Adipocyte (in vitro differentiated cells): ENCODE results near the gene RALGAPA1.
"Not testable (repeated sequence)": the region's sequence is repeated elsewhere in the genome, so short reads cannot be mapped to it uniquely, and the experiment has no call there.

Experiments
- DNase-seq: peaks from one replicate; pipeline ENCODE4 v3.0.0-alpha.2; 2015; ENCODE audit warnings: low read depth
- H3K27me3 ChIP-seq: replicated peaks from 2 replicates; pipeline ENCODE4 v1.7.0; 2013; ENCODE audit warnings: mild to moderate bottlenecking, low read length, moderate library complexity; ENCODE audit not compliant: control insufficient read depth, insufficient read depth
- H3K36me3 ChIP-seq: 2 replicates; pipeline ENCODE4 v1.7.0; 2013; ENCODE audit warnings: low read length, mild to moderate bottlenecking, moderate library complexity; ENCODE audit not compliant: control insufficient read depth, insufficient read depth, severe bottlenecking
- H3K4me1 ChIP-seq: 2 replicates; pipeline ENCODE4 v1.7.0; 2013; ENCODE audit warnings: mild to moderate bottlenecking, low read length, moderate library complexity; ENCODE audit not compliant: control insufficient read depth, insufficient read depth
- H3K4me3 ChIP-seq: 2 replicates; pipeline ENCODE4 v1.7.0; 2013; ENCODE audit warnings: mild to moderate bottlenecking, low read length, moderate library complexity
- H3K9ac ChIP-seq: 2 replicates; pipeline ENCODE4 v1.7.0; 2013; ENCODE audit warnings: mild to moderate bottlenecking, low read length, moderate library complexity
- H3K9me3 ChIP-seq: 2 replicates; pipeline ENCODE4 v1.7.0; 2013; ENCODE audit warnings: mild to moderate bottlenecking, low read length, moderate library complexity; ENCODE audit not compliant: control insufficient read depth

The RALGAPA1 gene

DNA sequence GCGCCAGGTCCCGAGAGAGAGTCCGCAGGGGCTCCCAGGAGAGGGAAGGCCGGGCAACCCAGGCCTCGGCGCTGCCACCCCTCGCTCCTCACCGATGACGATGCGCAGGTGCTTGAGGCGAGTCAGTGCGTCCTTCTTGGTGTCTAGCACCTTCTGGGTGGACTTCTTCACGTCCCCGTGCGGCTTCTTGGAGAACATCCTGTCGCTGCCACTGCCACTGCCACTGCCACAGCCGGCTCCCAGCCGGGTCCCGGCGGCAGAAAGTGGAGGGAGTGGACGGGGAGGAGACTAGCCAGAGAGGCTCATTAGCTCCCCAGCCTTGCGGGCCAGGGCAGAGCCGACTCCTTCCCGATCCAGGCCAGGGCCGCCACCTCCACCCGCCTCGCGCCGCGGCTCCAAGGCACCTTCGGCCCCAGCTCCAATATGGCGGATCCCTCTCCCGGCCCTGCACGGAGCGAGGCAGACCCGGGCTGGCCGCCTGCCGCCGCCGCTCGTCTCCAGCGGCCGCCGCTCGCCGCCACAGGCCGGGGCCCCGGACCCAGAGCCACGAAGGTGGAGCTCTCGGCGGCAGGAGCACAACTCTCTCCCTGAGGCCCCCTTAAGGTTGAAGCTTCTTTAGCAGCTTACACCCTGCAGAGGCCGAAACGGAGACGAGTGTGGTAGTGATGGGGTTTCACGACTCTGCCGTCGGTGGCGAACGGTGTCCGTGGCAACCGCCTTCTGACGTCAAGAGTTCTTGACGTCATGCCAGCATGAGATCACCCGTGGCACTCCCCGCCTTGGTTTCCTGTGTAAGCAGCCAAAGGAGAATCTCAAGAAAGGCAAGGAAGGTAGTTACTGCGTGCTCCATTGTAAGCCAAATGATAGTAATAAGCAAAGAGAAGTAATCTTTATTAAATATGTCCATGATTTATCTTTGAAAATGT lies at the start of gene RALGAPA1:
TSS of gene RALGAPA1 (minus strand) at position 658 of the 926 bp plus-strand sequence. CDS start at position 198, 460 bp downstream.
- H3K4me1 ChIP-seq: peaks cover 18% of the 10 kb centered on the region
- not testable (repeated sequence) for H3K27me3 ChIP-seq, H3K9me3 ChIP-seq, H3K36me3 ChIP-seq
- peak within 1 kb of the TSS; percentile 85 for H3K4me3 ChIP-seq
- H3K9ac ChIP-seq: peak within 1 kb of the TSS; percentile 84
- DNase-seq: peak; percentile 98

DNA sequence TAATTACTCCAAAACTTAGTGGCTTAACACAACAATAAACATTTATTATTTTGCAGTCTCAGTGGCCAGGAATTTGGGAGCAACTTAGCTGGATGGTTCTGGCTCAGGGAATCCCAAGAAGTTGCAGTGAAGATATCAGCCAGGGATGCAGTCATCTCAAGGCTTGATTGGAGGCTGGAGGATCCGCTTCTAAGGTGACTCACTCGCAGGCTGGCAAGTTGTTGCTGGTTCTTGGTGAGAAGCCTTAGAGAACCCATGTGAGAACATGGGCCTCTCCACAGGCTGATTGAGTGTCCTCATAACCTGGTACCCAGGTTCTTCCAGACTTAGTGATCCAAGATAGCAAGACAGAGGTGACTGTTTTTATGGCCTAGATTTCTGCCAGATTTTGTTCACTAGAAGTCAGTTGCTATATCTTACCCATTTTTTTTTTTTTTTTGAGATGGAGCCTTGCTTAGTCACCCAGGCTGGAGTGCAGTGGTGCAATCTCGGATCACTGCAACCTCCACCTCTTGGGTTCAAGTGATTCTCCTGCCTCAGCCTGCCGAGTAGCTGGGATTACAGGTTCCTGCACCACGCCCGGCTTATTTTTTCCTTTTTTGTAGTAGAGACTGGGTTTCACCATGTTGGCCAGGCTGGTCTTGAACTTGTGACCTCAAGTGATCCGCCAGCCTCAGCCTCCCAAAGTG lies 49.6 kb upstream of the RALGAPA1 start:
- no peaks in the 10 kb centered on the region for H3K9me3 ChIP-seq
- H3K4me1 ChIP-seq: no peaks in the 10 kb centered on the region
- peaks cover 12% of the 10 kb centered on the region for H3K36me3 ChIP-seq
- peak; percentile 10 for DNase-seq
- H3K4me3 ChIP-seq: no peak overlapping the region
- no peaks in the 10 kb centered on the region for H3K27me3 ChIP-seq
- no peak overlapping the region for H3K9ac ChIP-seq

DNA sequence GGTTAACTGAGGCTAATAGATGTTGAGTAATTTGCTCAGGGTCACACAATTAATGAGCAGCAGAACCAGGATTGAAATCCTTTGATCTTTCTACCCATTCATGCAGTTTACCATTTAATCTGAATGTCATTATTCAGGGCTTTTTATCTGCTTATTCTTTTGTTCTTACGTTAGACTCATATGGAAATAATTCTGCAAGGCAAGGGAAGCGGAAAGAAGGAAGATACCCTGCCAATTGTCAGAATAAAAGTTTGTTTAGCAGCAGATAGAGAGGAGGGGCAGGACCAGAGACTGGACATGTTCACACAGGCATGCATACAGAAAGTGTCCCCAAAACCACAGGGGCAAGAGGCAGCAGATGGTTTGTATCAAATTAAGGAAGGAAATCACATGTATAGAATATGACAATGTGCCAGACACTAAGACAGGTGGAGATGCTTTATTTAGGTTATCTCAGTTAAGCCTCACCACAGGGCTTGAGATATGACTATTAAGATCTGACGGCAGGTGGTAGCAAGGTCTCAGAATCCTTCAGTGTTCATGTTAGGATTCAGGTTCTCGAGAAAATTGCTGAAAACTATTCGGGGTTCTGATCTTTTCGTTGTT lies 46.9 kb upstream of the RALGAPA1 start:
- no peak overlapping the region for H3K9ac ChIP-seq
- no peaks in the 10 kb centered on the region for H3K4me1 ChIP-seq
- peaks cover 20% of the 10 kb centered on the region for H3K36me3 ChIP-seq
- no peak for DNase-seq
- H3K27me3 ChIP-seq: no peaks in the 10 kb centered on the region
- H3K9me3 ChIP-seq: peaks cover 11% of the 10 kb centered on the region
- no peak overlapping the region for H3K4me3 ChIP-seq

DNA sequence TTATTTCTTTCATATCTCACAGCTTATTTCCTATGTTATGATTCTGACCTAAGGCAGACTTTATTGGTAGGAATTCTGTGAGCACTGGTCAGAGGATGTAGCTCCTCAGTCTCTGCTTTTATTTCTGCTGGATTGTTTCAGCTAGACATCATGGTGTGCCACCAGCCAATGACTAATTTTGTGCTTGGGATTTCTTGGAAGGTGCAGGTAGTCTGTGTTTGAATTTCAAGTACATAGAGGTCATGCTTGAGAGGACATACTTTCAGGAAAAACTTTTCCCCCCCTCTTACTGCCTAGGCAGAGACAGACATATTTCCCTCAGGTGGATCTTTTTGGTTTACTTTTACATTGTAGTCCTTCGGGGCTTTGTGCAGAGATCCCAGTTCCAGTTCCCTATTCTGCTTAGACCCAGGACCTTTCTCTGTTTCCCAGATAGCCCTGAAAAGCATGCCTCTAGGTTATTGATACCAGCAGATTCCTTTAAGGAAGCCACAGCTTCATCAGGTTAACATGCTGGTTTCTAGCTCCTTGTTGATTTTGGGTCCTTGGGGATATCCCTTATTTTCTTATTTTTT lies 45.7 kb upstream of the RALGAPA1 start:
- peaks cover 11% of the 10 kb centered on the region for H3K9me3 ChIP-seq
- H3K9ac ChIP-seq: no peak overlapping the region
- H3K27me3 ChIP-seq: no peaks in the 10 kb centered on the region
- H3K4me1 ChIP-seq: no peaks in the 10 kb centered on the region
- no peak for DNase-seq
- no peak overlapping the region for H3K4me3 ChIP-seq
- peaks cover 20% of the 10 kb centered on the region for H3K36me3 ChIP-seq

DNA sequence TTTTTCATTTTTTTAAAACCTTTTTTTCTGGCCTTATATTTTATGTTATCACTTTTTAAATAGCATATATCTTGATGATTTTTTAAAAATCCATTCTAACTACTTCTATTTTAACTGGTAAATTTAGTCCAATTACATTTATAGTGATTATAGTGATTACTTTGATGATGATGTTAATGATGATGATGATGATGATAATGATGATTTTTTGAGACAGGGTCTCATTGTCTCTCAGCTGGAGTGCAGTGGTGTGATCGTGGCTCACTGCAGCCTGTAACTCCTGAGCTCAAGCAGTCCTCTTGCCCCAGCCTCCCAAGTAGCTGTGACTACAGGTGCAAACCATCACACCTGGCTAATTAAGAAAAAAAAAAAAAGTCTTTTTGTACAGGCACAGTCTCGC lies 44.1 kb upstream of the RALGAPA1 start:
- peaks cover 20% of the 10 kb centered on the region for H3K36me3 ChIP-seq
- peaks cover 11% of the 10 kb centered on the region for H3K9me3 ChIP-seq
- H3K27me3 ChIP-seq: no peaks in the 10 kb centered on the region
- H3K4me3 ChIP-seq: no peak overlapping the region
- H3K9ac ChIP-seq: no peak overlapping the region
- H3K4me1 ChIP-seq: no peaks in the 10 kb centered on the region
- DNase-seq: no peak

DNA sequence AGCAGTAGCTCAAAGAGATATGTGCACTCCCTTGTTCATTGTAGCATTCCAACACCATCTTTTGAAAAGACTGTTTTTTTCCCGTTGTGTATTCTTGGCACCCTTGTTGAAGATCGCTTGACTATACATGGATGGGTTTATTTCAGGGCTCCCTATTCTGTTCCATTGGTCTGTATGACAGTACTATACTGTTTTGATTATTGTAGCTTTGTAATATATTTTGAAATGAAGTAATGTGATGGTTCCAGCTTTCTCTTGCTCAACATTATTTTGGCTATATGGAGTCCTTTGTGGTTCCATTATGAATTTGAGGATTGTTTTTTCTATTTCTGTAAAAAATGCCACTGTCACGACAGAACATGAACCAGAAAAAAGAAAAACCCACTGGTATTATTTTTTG lies 42.7 kb upstream of the RALGAPA1 start:
- no peak overlapping the region for H3K4me3 ChIP-seq
- no peaks in the 10 kb centered on the region for H3K27me3 ChIP-seq
- DNase-seq: no peak
- peaks cover 11% of the 10 kb centered on the region for H3K9me3 ChIP-seq
- H3K36me3 ChIP-seq: peaks cover 22% of the 10 kb centered on the region
- no peaks in the 10 kb centered on the region for H3K4me1 ChIP-seq
- no peak overlapping the region for H3K9ac ChIP-seq

DNA sequence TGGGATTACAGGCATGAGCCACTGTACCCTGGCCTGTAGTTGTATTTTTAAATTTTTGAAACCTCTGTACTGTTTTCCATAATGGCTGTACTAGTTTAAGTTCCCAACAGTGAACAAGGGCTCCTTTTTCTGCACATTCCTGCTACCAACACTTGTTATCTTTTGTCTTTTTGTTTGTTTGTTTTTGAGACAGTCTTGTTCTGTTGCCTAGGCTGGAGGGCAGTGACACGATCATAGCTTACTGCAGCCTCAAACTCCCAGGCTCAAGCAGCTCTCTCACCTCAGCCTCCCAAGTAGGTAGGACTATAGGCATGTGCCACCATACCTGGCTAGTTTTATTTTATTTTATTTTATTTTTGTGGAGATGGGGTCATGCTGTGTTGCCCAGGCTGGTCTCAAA lies 40.0 kb upstream of the RALGAPA1 start:
- Histone ChIP-seq H3K27me3 (no peaks in the 10 kb centered on the region), H3K9me3 (peaks cover 11% of the 10 kb centered on the region), H3K36me3 (peaks cover 28% of the 10 kb centered on the region), H3K9ac (no peak overlapping the region), H3K4me3 (no peak overlapping the region), H3K4me1 (no peaks in the 10 kb centered on the region)
- DNase-seq: no peak

DNA sequence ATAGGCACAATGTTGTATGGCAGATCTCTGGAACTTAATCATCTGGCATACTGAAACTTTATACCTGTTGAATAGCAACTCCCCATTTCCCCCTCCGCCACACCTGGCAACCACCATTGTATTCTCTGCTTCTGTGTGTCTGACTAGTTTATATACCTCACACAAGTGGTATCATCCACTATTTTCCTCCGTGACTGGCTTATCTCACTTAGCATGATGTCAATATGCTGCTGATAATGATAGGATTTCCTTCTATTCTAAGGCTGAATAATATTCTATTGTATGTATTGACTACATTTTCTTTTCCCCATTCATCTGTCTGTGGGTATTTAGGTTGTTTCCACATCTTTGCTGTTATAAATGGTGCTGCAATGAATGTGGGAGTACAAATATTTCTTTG lies 38.5 kb upstream of the RALGAPA1 start:
- no peak overlapping the region for H3K4me3 ChIP-seq
- peaks cover 30% of the 10 kb centered on the region for H3K36me3 ChIP-seq
- H3K4me1 ChIP-seq: no peaks in the 10 kb centered on the region
- no peak overlapping the region for H3K9ac ChIP-seq
- no peaks in the 10 kb centered on the region for H3K27me3 ChIP-seq
- peaks cover 11% of the 10 kb centered on the region for H3K9me3 ChIP-seq
- no peak for DNase-seq

DNA sequence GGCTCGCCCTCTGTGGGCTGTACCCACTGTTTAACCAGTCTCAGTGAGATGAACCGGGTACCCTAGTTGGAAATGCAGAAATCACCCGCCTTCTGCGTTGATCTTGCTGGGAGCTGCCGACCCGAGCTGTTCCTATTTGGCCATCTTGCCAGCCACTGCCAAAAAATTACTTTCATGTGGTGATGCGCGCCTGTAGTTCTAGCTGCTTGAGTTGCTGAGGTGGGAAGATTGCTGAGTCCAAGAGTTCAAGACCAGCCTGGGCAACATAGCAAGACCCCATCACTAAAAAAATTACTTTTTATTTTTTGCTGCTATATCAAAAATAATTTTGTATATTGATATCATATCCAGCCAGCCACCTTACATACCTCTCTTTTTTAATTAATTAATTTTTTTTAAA lies 35.4 kb upstream of the RALGAPA1 start:
- Histone ChIP-seq H3K27me3 (no peaks in the 10 kb centered on the region), H3K9me3 (no peaks in the 10 kb centered on the region), H3K36me3 (peaks cover 19% of the 10 kb centered on the region), H3K4me3 (no peak overlapping the region), H3K9ac (no peak overlapping the region), H3K4me1 (no peaks in the 10 kb centered on the region)
- DNase-seq: no peak

DNA sequence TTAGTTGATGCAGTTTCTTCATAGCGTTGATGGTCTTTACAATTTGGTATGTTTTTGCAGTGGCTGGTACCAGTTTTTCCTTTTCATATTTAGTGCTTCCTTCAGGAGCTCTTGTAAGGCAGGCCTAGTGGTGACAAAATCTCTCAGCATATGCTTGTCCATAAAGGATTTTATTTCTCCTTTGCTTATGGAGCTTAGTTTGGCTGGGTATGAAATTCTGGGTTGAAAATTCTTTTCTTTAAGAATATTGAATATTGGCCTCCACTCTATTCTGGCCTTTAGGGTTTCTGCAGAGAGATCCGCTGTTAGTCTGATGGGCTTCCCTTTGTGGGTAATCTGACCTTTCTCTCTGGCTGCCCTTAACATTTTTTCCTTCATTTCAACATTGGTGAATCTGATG lies 33.1 kb upstream of the RALGAPA1 start:
- H3K9me3 ChIP-seq, H3K9ac ChIP-seq, H3K4me1 ChIP-seq, H3K4me3 ChIP-seq, H3K27me3 ChIP-seq, DNase-seq: not testable (repeated sequence)
- H3K36me3 ChIP-seq: peaks cover 24% of the 10 kb centered on the region

DNA sequence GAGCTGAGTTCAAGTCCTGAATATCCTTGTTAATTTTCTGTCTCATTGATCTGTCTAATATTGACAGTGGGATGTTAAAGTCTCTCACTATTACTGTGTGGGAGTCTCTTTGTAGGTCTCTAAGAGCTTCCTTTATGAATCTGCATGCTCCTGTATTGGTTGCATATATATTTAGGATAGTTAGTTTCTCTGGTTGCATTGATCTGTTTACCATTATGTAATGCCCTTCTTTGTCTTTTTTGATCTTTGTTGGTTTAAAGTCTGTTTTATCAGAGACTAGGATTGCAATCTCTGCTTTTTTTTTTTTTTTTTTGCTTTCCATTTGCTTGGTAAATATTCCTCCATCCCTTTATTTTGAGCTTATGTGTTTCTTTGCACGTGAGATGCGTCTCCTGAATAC lies 32.6 kb upstream of the RALGAPA1 start:
- DNase-seq, H3K4me3 ChIP-seq, H3K27me3 ChIP-seq, H3K4me1 ChIP-seq, H3K9ac ChIP-seq, H3K9me3 ChIP-seq: not testable (repeated sequence)
- H3K36me3 ChIP-seq: peaks cover 26% of the 10 kb centered on the region
